ENCODE measurements around the gene AOC2. TPM values are rescaled to one million over a fixed set of nuclear protein-coding genes. Genes with fewer than 3 reads are reported as not detected.

The AOC2 gene
- total and polyA plus RNA-seq, 9 of the 15 experiments (the other 6 are each of a cell fraction or from before 2014, with no cell fraction given), result 0.08 to 0.91 (median 0.49) TPM

- H3K9me3 ChIP-seq (replicated peaks; ENCODE audit: control insufficient read depth, insufficient read depth, low read depth, low read length), result no peaks in the 10 kb centered on the region
- H3K27ac ChIP-seq (ENCODE audit: extremely low read depth, low read depth, low read length), result no peak overlapping the region
- ChIA-PET CTCF (ENCODE audit: low intra/inter-chr PET ratio) (no interaction called here), POLR2A (interaction anchor here (0.8 to 1.0 kb wide), 3 partner anchors 9 to 71 kb away, joined by 3 to 4 read pairs (median 3); no protein-coding TSS in a partner anchor)
- H3K4me2 ChIP-seq (ENCODE audit: insufficient read depth, low read length), result no peak overlapping the region
- no peak overlapping the region for H3K4me3 ChIP-seq
- FAIRE-seq (no peak), DNase-seq (ENCODE audit: extremely low read depth in 1 of 4, low spot score in 3 of 4) (no peak), ATAC-seq (no peak)
- H3K27me3 ChIP-seq (ENCODE audit: control insufficient read depth in 2 of 2, insufficient read depth in 2 of 2, low read length in 2 of 2), result no peaks in the 10 kb centered on the region
- peaks cover 63% of the 10 kb centered on the region for H3K36me3 ChIP-seq (ENCODE audit: control insufficient read depth, insufficient read depth, low read length)
- intact Hi-C loops (cut with micrococcal nuclease) (no loop called here), in situ Hi-C loops (cut with MboI) (loop anchor here (5.0 kb wide), 1 partner anchor 99 kb away; no protein-coding TSS in a partner anchor)
- H3K9me1 ChIP-seq (ENCODE audit: control insufficient read depth, insufficient read depth, low read length), result no peaks in the 10 kb centered on the region
- H3K9ac ChIP-seq (ENCODE audit: insufficient read depth in 1 of 2, low read depth in 2 of 2, low read length in 2 of 2), result no peak overlapping the region
- no peak overlapping the region for H2AFZ ChIP-seq (ENCODE audit: low read depth, low read length)
- H3K4me1 ChIP-seq (replicated peaks in 1 of 2; ENCODE audit: control insufficient read depth in 2 of 2, insufficient read depth in 2 of 2, low read length in 2 of 2), result peaks cover 0 to 18% of the 10 kb centered on the region in 2 experiments; a peak in 2 of 5 replicates
- no TSS peak for BruUV-seq (replicated peaks)
- no peaks in the 10 kb centered on the region for H4K20me1 ChIP-seq (replicated peaks; ENCODE audit: control insufficient read depth, insufficient read depth, low read length)
- 82% methylated on average over 7 of the region's 7 CpGs for WGBS (ENCODE audit: insufficient coverage, low coverage, missing lambda C conversion rate)
- H3K79me2 ChIP-seq (ENCODE audit: control insufficient read depth, insufficient read depth, low read length), result peaks cover 25% of the 10 kb centered on the region
- no peak for TF ChIP-seq ZNF589 (CRISPR knock-in tag; IDR thresholded peaks at IDR 0.05; ENCODE audit: low read depth)
- TF ChIP-seq U2AF2 (optimal IDR thresholded peaks at IDR 0.05; ENCODE audit: low read depth, low read length), result no peak
- no peak for TF ChIP-seq ATF7 (IDR thresholded peaks at IDR 0.05)
- no peak for TF ChIP-seq LCOR (CRISPR knock-in tag; IDR thresholded peaks at IDR 0.05)
- no peak for TF ChIP-seq BMI1 (IDR thresholded peaks at IDR 0.05; ENCODE audit: low read length)
- no peak for TF ChIP-seq EP300 (IDR thresholded peaks at IDR 0.05; ENCODE audit: low read length)
- TF ChIP-seq CBX3 (IDR thresholded peaks at IDR 0.05; ENCODE audit: borderline replicate concordance in 1 of 2, low read length in 2 of 2), result no peak
- TF ChIP-seq NFE2 (IDR thresholded peaks at IDR 0.05; ENCODE audit: low read depth), result no peak
- TF ChIP-seq ZKSCAN8 (CRISPR knock-in tag; IDR thresholded peaks at IDR 0.05), result no peak
- TF ChIP-seq BRF2 (IDR thresholded peaks at IDR 0.05; ENCODE audit: borderline replicate concordance, insufficient read depth, insufficient read length), result no peak
- no peak for TF ChIP-seq MCM3 (IDR thresholded peaks at IDR 0.05)
- TF ChIP-seq, protein P1, sequence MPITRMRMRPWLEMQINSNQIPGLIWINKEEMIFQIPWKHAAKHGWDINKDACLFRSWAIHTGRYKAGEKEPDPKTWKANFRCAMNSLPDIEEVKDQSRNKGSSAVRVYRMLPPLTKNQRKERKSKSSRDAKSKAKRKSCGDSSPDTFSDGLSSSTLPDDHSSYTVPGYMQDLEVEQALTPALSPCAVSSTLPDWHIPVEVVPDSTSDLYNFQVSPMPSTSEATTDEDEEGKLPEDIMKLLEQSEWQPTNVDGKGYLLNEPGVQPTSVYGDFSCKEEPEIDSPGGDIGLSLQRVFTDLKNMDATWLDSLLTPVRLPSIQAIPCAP (CRISPR knock-in tag; IDR thresholded peaks at IDR 0.05; ENCODE audit: borderline replicate concordance), result no peak
- TF ChIP-seq ZNF583 (CRISPR knock-in tag; IDR thresholded peaks at IDR 0.05), result no peak
- TF ChIP-seq NFRKB (IDR thresholded peaks at IDR 0.05; ENCODE audit: low read depth), result no peak
- TF ChIP-seq ZFP91 (CRISPR knock-in tag; IDR thresholded peaks at IDR 0.05), result no peak
- no peak for TF ChIP-seq CBX5 (IDR thresholded peaks at IDR 0.05; ENCODE audit: borderline replicate concordance, low read depth)
- TF ChIP-seq FOXA3 (CRISPR knock-in tag; conservative IDR thresholded peaks at IDR 0.05 in 1 of 2, IDR thresholded peaks at IDR 0.05 in 1 of 2), result no peak
Measured at GRCh38 chr17:42821176-42821575, 23.2 kb upstream of the AOC2 start.
